Esophagus squamous epithelium (tissue), 5 donors: ENCODE data around the gene PSAPL1. TPM values are rescaled to one million over a fixed set of nuclear protein-coding genes. Genes with fewer than 3 reads are reported as not detected.

Experiments
- DNase-seq: peaks from one replicate; lab custom pipeline; 2025; lab: John Stamatoyannopoulos, UW
- H3K27ac ChIP-seq, 4 donors: fragments of 200-600 bp; sonication (generic); one replicate each; pipeline ENCODE4 v1.5.1; 2016 to 2019; ENCODE audit warnings: mild to moderate bottlenecking in 1 of 4
- H3K27me3 ChIP-seq, 4 donors: fragments of 200-600 bp; sonication (generic); 1 replicate in 3 of 4; 2 replicates in 1 of 4; pipeline versions ENCODE4 v1.5.1 to v1.6.0; 2017 to 2021; ENCODE audit warnings: antibody characterized with exemption in 1 of 4
- H3K36me3 ChIP-seq, 3 donors: fragments of 200-600 bp; sonication (generic); one replicate each; pipeline ENCODE4 v1.5.1; 2016 to 2019
- H3K4me1 ChIP-seq, 3 donors: fragments of 200-600 bp; sonication (generic); one replicate each; pipeline ENCODE4 v1.5.1; 2017 to 2019
- H3K4me3 ChIP-seq, 4 donors: fragments of 200-600 bp; sonication (generic); 1 replicate in 3 of 4; 2 replicates in 1 of 4; pipeline ENCODE4 v1.5.1; 2016 to 2019; ENCODE audit warnings: mild to moderate bottlenecking in 2 of 4, moderate library complexity in 1 of 4
- H3K9me3 ChIP-seq, 3 donors: fragments of 200-600 bp; sonication (generic); one replicate each; pipeline ENCODE4 v1.5.1; 2016 to 2019
- CTCF ChIP-seq, 6 experiments: fragments of 450-650 bp in 4 of 6; fragments of 200-600 bp in 2 of 6; sonication (generic) in 2 of 6; IDR thresholded peaks; one replicate each; pipeline ENCODE4 v1.5.1; 2016 to 2019; ENCODE audit warnings: antibody characterized with exemption in 6 of 6, mild to moderate bottlenecking in 4 of 6, moderate library complexity in 4 of 6
- POLR2A ChIP-seq, 4 donors: fragments of 450-650 bp; IDR thresholded peaks; one replicate each; pipeline ENCODE4 v1.6.1; 2017; ENCODE audit warnings: antibody characterized with exemption in 4 of 4, mild to moderate bottlenecking in 4 of 4, moderate library complexity in 3 of 4
- WGBS, 2 donors: methylation state at CpG; one replicate each; pipeline ENCODE4 v1.1.5; 2018; 5-methylcytosine and 5-hydroxymethylcytosine counted together
- intact Hi-C: fragments of 100-400 bp; cut with DNase I; formaldehyde crosslinking; loops from one replicate; pipeline ENCODE4 v1.15.0; 2022
- total RNA-seq, 4 donors: library from RNA; depleted of rRNA; stranded (reverse); fragments of >200 nt; gene quantifications; one replicate each; pipeline ENCODE4 v1.1.0, GENCODE V29; 2016
- donor health status: DM: yes; HTN: yes; CAD: no.

The PSAPL1 gene
- total RNA-seq, 4 donors from 2014 or later: under 0.01 to 0.15 (median 0.09) TPM; not detected in 1

GRCh38 chr4:7470522-7471128, 35.9 kb upstream of the PSAPL1 start:
- H3K27ac ChIP-seq: no peak overlapping the region
- no peaks in the 10 kb centered on the region for H3K9me3 ChIP-seq
- H3K4me1 ChIP-seq: no peaks in the 10 kb centered on the region
- peaks cover 0 to 8% (median 0%) of the 10 kb centered on the region in 4 donors for H3K27me3 ChIP-seq
- 81 to 83% methylated on average over 8 of the region's 8 CpGs for whole genome bisulfite sequencing, 2 donors
- H3K36me3 ChIP-seq: no peaks in the 10 kb centered on the region
- TF ChIP-seq CTCF (IDR thresholded peaks at IDR 0.05) (no peak), POLR2A (IDR thresholded peaks at IDR 0.05) (no peak)
- no peak overlapping the region for H3K4me3 ChIP-seq
- intact Hi-C loops: no loop called here
- DNase-seq: no peak

- DNase-seq: no peak
- H3K9me3 ChIP-seq: no peaks in the 10 kb centered on the region
- H3K4me1 ChIP-seq: no peaks in the 10 kb centered on the region
- peaks cover 0 to 8% (median 0%) of the 10 kb centered on the region in 4 donors for H3K27me3 ChIP-seq
- no peaks in the 10 kb centered on the region for H3K36me3 ChIP-seq
- H3K27ac ChIP-seq: no peak overlapping the region
- TF ChIP-seq POLR2A (IDR thresholded peaks at IDR 0.05) (no peak), CTCF (IDR thresholded peaks at IDR 0.05) (no peak)
- intact Hi-C loops: no loop called here
- H3K4me3 ChIP-seq: no peak overlapping the region
- 79 to 83% methylated on average over 3 of the region's 3 CpGs for WGBS, 2 donors
These were observed 35.4 kb upstream of the PSAPL1 start for GRCh38 chr4:7470111-7470510.

- Histone ChIP-seq H3K9me3 (no peaks in the 10 kb centered on the region), H3K36me3 (no peaks in the 10 kb centered on the region), H3K27ac (no peak overlapping the region), H3K27me3 (peaks cover 0 to 8% (median 0%) of the 10 kb centered on the region in 4 donors), H3K4me3 (no peak overlapping the region), H3K4me1 (no peaks in the 10 kb centered on the region)
- WGBS, 2 donors: 76 to 84% methylated on average over 4 of the region's 4 CpGs
- no peak for DNase-seq
- TF ChIP-seq CTCF (IDR thresholded peaks at IDR 0.05): no peak
- intact Hi-C loops: no loop called here
These were observed 34.3 kb upstream of the PSAPL1 start for GRCh38 chr4:7469023-7469422.

GRCh38 chr4:7467471-7467870, 32.7 kb upstream of the PSAPL1 start:
- H3K9me3 ChIP-seq: no peaks in the 10 kb centered on the region
- TF ChIP-seq CTCF (IDR thresholded peaks at IDR 0.05) (no peak), POLR2A (IDR thresholded peaks at IDR 0.05) (no peak)
- intact Hi-C loops: no loop called here
- 83% methylated on average over 1 of the region's 7 CpGs; no CpG with 5 or more reads in 1 of the 2 donors for WGBS, 2 donors
- peaks cover 0 to 5% (median 0%) of the 10 kb centered on the region in 3 donors for H3K4me1 ChIP-seq
- H3K36me3 ChIP-seq: no peaks in the 10 kb centered on the region
- no peak overlapping the region for H3K27ac ChIP-seq
- no peak overlapping the region for H3K4me3 ChIP-seq
- DNase-seq: no peak
- peaks cover 0 to 8% (median 0%) of the 10 kb centered on the region in 4 donors for H3K27me3 ChIP-seq

GRCh38 chr4:7466904-7467303, 32.2 kb upstream of the PSAPL1 start:
- WGBS, 2 donors: no CpG with 5 or more reads among the region's 7 CpGs
- no peaks in the 10 kb centered on the region for H3K9me3 ChIP-seq
- H3K36me3 ChIP-seq: no peaks in the 10 kb centered on the region
- no peak overlapping the region for H3K4me3 ChIP-seq
- DNase-seq: no peak
- H3K27ac ChIP-seq: no peak overlapping the region
- TF ChIP-seq CTCF (IDR thresholded peaks at IDR 0.05) (no peak), POLR2A (IDR thresholded peaks at IDR 0.05) (no peak)
- H3K4me1 ChIP-seq: peaks cover 0 to 6% (median 0%) of the 10 kb centered on the region in 3 donors
- intact Hi-C loops: no loop called here
- peaks cover 0 to 4% (median 0%) of the 10 kb centered on the region in 4 donors for H3K27me3 ChIP-seq
